IPS-NIHi7 (cell line): ENCODE measurements around the gene ARHGAP4.

Experiments
- DNase-seq: peaks from one replicate; pipeline ENCODE4 v3.0.0; 2012; ENCODE audit warnings: mixed read lengths; ENCODE audit errors: extremely low spot score

Gene ARHGAP4

DNA sequence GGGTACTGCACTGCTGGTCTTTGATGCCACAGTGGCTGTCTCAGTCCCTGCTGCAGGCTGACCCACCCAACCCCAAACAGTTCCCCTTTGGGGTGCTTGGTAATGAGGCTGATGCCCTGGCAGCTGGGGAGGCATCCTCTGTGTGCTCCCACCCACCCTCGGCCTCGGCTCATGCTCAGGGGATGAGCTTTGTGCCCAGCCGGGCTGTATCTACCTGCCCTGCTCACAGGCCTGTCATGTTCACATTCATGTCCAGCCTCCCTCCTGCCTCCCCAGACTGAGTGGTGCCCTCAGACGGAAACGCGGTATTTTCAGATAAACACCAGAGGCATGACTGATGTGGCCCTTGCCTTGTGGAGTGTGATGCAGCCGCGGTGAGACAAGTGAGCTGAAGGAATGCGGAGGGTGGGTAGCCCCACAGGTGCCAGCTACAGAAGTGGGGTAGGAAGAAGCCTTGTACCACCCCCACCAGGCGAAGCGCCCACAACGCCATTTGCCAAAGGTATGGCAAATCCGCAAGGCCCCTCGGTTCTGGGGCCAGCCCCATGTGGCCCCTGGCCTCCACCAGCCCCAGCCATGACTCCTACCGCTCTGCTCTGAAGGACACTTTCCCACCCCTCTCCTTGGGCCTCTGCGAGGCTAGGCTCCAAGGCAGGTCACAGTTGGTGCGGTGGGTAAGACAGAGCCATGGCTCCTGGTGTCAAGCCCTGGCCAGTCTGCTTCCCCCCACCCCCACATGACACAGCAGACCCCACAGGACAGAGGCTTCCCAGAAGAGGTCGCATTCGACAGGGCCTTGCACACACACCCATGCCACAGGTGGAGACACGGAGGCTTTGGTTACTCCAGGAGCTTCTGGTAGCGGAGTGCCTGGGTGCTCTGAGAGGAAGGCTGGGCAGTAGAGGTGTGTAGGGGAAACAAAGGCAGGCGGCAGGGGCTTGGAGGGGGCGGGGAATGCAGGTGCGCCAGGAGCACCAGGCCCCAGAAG, 20.2 kb upstream of the ARHGAP4 start:
- DNase-seq: no peak

DNA sequence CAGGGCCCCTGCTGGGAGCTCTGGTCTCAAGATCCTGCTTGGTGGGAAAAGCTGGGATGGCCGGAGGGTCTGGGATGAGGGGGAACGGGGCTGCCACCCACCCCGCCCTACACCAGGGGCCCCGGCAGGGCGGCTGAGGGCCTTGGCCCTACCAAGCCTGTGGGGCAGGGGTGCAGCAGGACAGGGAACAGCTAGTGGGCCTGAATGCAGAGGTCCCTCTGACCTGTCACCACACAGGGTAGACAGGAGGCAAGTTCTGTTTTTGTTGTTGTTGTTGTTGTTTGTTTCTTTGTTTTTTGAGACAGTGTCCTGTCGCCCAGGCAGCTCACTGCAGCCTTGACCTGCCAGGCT, 18.7 kb upstream of the ARHGAP4 start:
- no peak for DNase-seq

- DNase-seq: no peak
Observed at GRCh38 chrX:153944140-153944799, 18.2 kb upstream of the ARHGAP4 start, which contains the start of gene RENBP. TSS of gene RENBP (minus strand) at chrX:153944643. CDS start at chrX:153944610, 33 bp downstream.

DNA sequence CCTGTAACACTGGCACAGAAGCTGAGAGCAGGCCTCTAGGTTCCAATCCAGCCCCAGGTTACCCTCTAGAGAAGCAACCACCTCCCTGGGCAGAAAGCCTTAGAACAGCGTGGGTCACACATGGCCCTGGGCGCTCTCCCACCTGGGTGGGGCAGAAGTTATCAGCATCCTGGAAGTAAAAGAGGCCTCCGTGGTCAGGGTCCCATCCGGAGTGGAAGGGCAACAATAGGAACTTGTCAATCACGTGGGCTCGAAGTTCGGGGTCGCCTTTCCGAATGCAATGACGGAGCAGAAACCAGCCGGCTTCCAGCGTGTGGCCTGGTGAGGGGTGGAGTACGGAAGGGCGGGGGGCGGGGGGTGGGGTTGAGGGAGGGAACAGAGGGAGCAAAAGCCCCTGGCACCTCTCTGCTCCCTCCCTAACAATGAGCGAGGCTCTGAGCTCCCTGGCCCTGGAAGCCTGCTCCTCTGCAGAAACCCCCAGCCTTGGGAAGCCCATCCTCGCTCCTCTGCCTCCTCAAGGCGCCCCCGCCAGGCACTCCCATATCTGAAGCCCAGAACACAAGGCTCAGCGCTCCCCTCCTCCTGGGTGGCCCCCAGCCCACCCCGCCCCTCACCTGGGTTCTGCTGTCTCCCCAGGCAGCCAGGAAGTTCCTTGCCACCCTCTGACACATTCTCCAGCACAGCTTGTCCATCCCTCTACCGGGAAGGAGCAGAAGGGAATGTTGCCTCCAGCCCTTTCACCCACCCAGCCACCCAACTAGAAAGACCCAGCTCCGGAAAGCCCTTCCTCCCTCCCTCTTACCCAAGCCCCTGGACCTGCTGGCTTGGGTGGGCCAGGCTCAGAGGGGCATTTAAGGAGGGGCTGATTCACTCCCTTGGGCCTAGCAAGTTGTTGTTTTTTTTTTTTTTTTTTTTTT, 15.5 kb upstream of the ARHGAP4 start:
- no peak for DNase-seq

GRCh38 chrX:153939573-153939972, 13.5 kb upstream of the ARHGAP4 start:
- DNase-seq: no peak

DNA sequence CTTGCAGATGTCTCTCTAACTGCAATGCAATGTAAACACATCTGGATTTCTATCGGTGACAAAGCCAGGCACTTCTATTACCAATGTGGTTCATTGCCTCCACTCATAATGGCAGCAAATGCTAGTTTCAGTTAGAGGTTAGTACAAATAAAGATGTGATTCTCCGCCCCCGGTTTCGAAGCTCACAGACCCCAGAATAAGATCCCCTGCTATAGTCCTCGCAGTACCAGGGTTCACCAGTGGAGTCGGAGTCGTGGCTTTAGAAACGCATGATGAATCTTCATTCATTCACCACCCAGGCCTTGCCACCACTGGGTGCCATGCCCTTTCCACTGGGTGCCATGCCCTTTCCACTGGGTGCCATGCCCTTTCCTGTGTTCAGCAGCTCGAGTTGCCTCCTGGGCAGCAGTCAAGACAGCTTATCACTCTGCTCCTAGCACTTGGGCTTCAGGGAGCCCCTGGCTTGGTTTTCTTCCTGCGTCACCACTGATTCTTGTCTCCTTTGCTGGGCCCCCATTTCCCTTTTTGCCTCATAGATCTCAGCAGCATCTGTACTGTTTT, 12.2 kb upstream of the ARHGAP4 start:
- no peak for DNase-seq

GRCh38 chrX:153937056-153937455, 11.0 kb upstream of the ARHGAP4 start:
- DNase-seq: no peak

- no peak for DNase-seq
Observed at GRCh38 chrX:153935326-153935851, 9.3 kb upstream of the ARHGAP4 start.

DNA sequence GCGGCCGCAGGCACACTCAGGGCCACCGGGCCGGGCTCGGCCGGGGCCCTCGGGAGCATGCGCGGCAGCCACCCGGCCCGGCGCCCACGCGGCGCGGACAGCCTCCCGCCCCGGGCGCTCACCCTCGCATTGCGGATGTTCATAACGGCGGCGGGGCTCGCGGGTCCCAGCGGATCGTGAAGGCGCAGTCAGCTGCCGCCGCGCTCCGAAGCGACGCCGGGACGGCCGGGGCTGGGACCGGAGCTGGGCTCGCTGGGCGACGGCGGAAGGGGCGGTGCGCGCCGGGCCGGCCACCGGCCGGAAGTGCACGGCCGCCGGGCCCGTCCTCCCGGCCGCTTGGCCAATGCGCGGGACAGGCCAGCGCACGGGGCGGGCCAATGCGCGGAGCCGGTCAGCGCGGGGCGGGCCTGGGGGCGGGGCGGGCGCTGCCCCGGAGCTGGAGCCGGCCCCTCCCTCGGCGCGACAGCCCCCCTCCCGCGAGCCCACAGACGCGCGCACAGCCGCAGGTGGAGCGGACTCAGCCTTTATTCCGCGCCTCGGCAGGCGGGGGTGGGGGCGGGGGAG, 8.8 kb upstream of the ARHGAP4 start, which contains the start of gene NAA10:
TSS of gene NAA10 (minus strand) at position 276 of the 564 bp plus-strand sequence. CDS start at position 143, 133 bp downstream.
- DNase-seq: peak; percentile 78

GRCh38 chrX:153934148-153934761, 8.2 kb upstream of the ARHGAP4 start:
- DNase-seq: no peak

- no peak for DNase-seq
Observed at GRCh38 chrX:153933748-153934147, 7.7 kb upstream of the ARHGAP4 start.

- no peak for DNase-seq
Observed at GRCh38 chrX:153932220-153932915, 6.3 kb upstream of the ARHGAP4 start.

DNA sequence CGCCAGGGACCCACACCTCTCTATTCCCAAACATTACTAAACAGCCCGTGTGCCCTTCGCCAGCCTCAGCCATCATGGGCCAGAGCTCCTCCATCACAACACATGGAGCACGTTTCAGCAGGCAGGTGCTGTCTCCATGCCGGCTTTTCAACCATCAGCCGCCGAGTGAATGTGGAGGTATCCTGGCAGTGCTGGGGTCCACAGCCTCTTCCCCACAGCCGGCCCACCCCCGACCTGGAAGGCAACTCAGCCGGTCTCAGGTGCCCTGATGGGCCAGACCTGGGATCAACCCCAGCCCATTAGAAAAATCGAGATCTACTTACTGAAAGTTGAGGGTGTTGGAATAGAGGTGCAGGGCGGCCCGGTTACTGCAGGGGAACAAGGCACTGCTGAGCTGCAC, 5.7 kb upstream of the ARHGAP4 start:
- DNase-seq: no peak

DNA sequence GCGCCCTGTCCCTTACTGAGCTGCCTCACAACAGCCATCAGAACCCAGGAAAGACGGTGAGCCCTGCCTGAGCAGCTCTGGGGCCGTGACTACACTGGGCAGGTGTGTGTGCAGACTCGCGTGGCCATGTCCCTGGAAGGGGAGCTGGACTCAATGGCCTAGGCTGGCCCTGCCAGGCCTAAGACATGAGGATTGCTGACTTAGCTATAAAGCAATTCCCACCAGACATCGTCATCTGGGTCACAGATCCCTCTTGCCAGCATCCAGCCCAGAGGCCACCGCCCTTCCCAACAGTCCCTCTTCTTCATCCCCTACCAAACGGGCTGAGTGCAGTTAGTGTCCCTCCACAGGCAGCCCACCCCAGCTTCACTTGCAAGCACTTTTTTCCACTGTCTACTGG, 5.1 kb upstream of the ARHGAP4 start:
- no peak for DNase-seq

DNA sequence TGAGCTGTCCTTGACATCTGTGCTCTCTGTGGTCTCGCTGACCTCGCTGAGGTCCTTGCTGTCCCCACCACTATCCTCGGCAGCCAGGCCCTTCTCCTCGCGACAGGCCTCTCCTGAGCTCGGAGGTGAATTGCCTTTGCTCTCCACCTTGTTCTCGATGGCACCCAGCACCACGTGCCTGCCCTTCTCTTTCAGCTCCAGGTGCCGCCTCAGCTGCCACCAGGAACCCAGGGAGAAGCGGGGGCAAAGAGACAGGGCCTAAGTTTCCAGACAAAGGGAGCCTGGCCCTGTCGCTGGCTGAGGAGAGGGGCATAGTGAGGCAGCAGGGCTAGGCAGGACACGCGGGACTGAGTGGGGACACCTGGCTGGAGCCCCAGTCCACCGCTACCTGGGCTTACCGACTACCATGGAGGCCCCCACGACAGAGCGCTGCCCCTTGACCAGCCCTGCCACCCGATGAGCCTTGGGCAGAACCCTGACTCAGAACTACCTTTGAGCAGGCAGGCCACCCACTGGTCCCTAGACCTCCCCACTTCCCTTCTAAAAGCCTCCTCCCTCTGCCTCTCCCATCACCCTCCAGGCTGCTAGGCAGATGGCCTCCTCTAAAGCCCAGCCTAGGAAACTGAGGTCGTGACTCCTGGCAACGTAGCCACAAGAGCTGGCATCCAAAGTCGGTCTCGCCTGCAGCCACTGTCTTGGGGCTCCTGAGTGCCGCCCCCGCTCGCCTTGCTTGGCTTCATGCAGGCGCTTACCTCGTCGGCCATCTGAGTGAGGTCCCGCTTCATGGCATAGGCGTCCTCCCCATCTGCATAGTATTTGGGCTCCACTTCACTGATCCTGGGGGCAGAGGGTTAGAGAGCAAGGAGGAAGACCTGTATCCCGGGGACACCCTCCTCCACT, 4.2 kb upstream of the ARHGAP4 start:
- no peak for DNase-seq

- no peak for DNase-seq
Observed at GRCh38 chrX:153929576-153929975, 3.5 kb upstream of the ARHGAP4 start.

DNA sequence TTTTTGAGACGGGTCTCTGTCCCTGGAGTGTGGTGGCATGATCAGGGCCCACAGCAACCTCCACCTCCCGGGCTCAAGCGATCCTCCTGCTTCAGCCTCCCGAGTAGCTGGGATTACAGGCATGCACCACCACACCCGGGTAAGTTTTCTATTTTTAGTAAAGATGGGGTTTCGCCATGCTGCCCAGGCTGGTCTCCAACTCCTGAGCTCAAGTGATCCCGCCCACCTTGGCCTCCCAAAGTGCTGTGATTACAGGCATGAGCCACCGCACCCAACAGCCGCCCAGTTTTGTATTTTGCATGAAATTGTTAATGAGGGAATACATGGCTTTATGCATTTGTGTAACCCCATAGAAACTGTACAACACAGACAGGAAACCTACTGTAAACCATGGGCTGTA, 2.8 kb upstream of the ARHGAP4 start:
- DNase-seq: no peak

DNA sequence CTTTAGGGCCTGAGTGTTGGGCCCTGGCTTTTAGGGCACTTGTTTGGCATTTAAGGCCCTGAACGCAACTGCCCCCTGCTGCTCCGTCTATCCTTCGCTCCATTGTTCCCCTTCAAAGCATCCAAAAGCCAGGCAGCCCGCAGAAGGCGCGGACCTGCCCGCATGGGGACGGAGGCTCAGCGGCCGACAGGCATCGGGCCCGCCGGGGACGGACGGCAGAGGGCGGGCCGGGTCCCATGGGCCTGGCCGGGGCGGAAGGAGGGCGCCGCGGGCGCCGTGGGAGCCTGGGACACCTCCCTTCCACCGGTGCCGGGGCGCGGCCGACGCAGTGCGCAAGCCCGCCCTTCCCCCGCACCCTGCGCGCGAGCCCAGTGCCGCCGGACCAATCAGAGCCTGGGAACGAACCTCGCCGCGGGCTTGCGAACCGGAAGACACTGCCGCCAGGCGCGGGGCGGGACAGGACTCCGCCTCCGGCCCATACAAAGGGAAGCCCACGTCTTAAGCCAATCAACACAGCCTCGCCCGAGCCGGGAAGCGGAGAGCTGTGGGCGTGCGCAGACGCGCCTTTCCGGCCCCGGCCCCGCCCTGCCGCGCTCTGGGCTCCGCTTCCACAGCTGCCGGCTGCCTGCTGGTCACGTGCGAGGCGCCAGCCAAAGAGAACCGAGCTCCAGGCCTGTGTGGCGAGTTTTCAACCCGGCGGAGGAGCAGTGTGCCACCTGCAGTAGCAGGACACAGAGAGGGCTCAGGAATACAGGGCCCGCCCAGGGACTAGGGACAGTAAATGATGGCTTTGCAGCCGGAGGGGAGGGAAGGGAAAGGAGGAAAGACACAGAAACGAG, 2.1 kb upstream of the ARHGAP4 start:
- peak; percentile 87 for DNase-seq
